ENCODE results near the gene SYT2. TPM values are rescaled to one million over a fixed set of nuclear protein-coding genes. Genes with fewer than 3 reads are reported as not detected.
"Not testable (repeated sequence)": the region's sequence is repeated elsewhere in the genome, so short reads cannot be mapped to it uniquely, and the experiment has no call there.

SYT2 gene
- total RNA-seq, 1 experiment from 2014 or later = 0.09 TPM

DNA sequence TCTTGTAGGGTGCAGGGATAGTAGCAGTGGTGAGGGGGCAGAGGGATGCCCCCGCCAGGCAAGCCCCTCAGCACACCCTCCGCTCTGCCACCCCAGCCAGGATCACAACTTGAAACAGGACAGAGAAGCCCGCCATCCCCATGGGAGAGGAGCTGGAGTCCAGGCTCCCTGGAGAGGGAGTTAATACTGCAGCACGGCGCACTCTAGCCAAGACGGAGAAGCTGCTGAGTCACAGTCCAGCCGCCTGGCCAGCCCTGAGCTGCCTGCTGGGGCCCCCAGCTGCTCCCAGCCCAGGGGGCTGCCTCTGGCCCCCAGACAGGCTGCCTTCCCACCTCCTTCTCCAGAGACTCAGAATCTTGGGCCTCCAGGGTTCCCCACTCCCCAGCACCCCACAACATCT is 87.2 kb downstream of the SYT2 start:
- no peaks in the 10 kb centered on the region for H3K9me3 ChIP-seq
- H3K27me3 ChIP-seq (replicated peaks; ENCODE audit: control insufficient read depth, insufficient read depth, low read length) = no peaks in the 10 kb centered on the region
- no peak overlapping the region for H3K4me3 Mint-ChIP-seq (ENCODE audit: unreplicated experiment)
- intact Hi-C loops (cut with micrococcal nuclease; ENCODE audit: unreplicated experiment) = no loop called here
- POLR2A ChIA-PET = no interaction called here
- H3K4me1 Mint-ChIP-seq (ENCODE audit: low read depth, unreplicated experiment) = no peaks in the 10 kb centered on the region
- BruUV-seq (replicated peaks) = no TSS peak
- H3K27ac Mint-ChIP-seq (ENCODE audit: unreplicated experiment) = no peak overlapping the region
- H3K4me3 ChIP-seq (ENCODE audit: low read depth, low read length) = no peak overlapping the region
- CTCF ChIA-PET = no interaction called here
- no peaks in the 10 kb centered on the region for H3K9me3 Mint-ChIP-seq (ENCODE audit: unreplicated experiment)
- DNase-seq = no peak
- no peaks in the 10 kb centered on the region for H3K4me1 ChIP-seq
- H3K36me3 ChIP-seq (ENCODE audit: control insufficient read depth, insufficient read depth, low read length) = no peaks in the 10 kb centered on the region
- TF ChIP-seq, protein P1, sequence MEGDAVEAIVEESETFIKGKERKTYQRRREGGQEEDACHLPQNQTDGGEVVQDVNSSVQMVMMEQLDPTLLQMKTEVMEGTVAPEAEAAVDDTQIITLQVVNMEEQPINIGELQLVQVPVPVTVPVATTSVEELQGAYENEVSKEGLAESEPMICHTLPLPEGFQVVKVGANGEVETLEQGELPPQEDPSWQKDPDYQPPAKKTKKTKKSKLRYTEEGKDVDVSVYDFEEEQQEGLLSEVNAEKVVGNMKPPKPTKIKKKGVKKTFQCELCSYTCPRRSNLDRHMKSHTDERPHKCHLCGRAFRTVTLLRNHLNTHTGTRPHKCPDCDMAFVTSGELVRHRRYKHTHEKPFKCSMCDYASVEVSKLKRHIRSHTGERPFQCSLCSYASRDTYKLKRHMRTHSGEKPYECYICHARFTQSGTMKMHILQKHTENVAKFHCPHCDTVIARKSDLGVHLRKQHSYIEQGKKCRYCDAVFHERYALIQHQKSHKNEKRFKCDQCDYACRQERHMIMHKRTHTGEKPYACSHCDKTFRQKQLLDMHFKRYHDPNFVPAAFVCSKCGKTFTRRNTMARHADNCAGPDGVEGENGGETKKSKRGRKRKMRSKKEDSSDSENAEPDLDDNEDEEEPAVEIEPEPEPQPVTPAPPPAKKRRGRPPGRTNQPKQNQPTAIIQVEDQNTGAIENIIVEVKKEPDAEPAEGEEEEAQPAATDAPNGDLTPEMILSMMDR (IDR thresholded peaks at IDR 0.05; ENCODE audit: insufficient read depth in 1 of 2, low read depth in 1 of 2, low read length in 1 of 2, severe bottlenecking in 1 of 2, unreplicated experiment in 1 of 2) = no peak
- H3K27me3 Mint-ChIP-seq (ENCODE audit: insufficient read depth, unreplicated experiment) = no peaks in the 10 kb centered on the region
- no peaks in the 10 kb centered on the region for H3K36me3 Mint-ChIP-seq (ENCODE audit: insufficient read depth, unreplicated experiment)

DNA sequence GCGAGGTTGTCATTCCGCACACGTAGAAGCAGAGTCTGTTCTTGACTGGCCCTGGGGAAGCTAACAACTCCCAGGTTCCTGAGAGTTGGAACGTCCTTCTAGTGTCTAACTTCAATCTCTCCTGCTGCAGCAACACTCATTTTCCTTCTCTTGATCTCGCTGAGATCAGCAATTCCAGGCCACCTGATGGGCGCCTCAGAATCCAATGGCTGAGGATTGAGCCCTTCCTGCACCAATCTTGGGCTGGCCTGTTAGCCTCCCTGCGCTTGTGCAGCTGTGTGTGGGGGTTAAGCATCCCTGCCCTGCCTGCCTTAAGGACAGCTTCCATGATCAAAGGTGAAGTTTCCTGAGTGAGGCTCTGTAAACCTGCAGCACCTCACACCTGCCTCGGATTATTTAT is 87.9 kb downstream of the SYT2 start:
- Histone ChIP-seq H3K36me3 (ENCODE audit: control insufficient read depth, insufficient read depth, low read length) (no peaks in the 10 kb centered on the region), H3K27me3 (replicated peaks; ENCODE audit: control insufficient read depth, insufficient read depth, low read length) (no peaks in the 10 kb centered on the region), H3K9me3 (no peaks in the 10 kb centered on the region), H3K4me1 (no peaks in the 10 kb centered on the region), H3K4me3 (ENCODE audit: low read depth, low read length) (no peak overlapping the region)
- H3K36me3 Mint-ChIP-seq (ENCODE audit: insufficient read depth, unreplicated experiment) = no peaks in the 10 kb centered on the region
- no peaks in the 10 kb centered on the region for H3K4me1 Mint-ChIP-seq (ENCODE audit: low read depth, unreplicated experiment)
- H3K27me3 Mint-ChIP-seq (ENCODE audit: insufficient read depth, unreplicated experiment) = no peaks in the 10 kb centered on the region
- H3K4me3 Mint-ChIP-seq (ENCODE audit: unreplicated experiment) = no peak overlapping the region
- H3K9me3 Mint-ChIP-seq (ENCODE audit: unreplicated experiment) = no peaks in the 10 kb centered on the region
- ChIA-PET CTCF (no interaction called here), POLR2A (no interaction called here)
- H3K27ac Mint-ChIP-seq (ENCODE audit: unreplicated experiment) = no peak overlapping the region
- no TSS peak for BruUV-seq (replicated peaks)
- DNase-seq = no peak
- TF ChIP-seq, protein P1 (IDR thresholded peaks at IDR 0.05; ENCODE audit: insufficient read depth in 1 of 2, low read depth in 1 of 2, low read length in 1 of 2, severe bottlenecking in 1 of 2, unreplicated experiment in 1 of 2) = no peak
- intact Hi-C loops (cut with micrococcal nuclease; ENCODE audit: unreplicated experiment) = no loop called here

DNA sequence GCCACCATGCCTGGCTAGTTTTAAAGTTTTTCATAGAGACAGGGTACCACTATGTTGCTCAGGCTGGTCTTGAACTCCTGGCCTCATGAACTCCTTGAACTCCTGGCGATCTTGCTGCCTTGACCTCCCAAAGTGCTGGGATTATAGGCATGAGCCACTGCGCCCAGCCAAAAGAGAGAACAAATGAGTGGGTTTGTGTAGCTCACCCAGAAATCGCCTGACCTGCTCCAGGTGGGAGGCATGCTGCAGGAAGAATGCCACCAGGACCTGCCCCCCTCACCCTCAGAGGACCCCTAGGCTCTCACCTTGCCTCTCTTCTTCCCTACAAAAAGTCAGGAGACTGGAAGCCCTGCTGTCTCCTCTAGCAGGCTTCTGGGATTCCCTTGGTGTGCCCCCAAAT is 88.8 kb downstream of the SYT2 start:
- intact Hi-C loops (cut with micrococcal nuclease; ENCODE audit: unreplicated experiment) = no loop called here
- H3K4me1 Mint-ChIP-seq (ENCODE audit: low read depth, unreplicated experiment) = no peaks in the 10 kb centered on the region
- no peaks in the 10 kb centered on the region for H3K27me3 Mint-ChIP-seq (ENCODE audit: insufficient read depth, unreplicated experiment)
- TF ChIP-seq, protein P1 (IDR thresholded peaks at IDR 0.05; ENCODE audit: insufficient read depth in 1 of 2, low read depth in 1 of 2, low read length in 1 of 2, severe bottlenecking in 1 of 2, unreplicated experiment in 1 of 2) = no peak
- H3K4me1 ChIP-seq = no peaks in the 10 kb centered on the region
- no peak for DNase-seq
- no peaks in the 10 kb centered on the region for H3K36me3 ChIP-seq (ENCODE audit: control insufficient read depth, insufficient read depth, low read length)
- H3K9me3 ChIP-seq = no peaks in the 10 kb centered on the region
- ChIA-PET CTCF (no interaction called here), POLR2A (no interaction called here)
- H3K4me3 ChIP-seq (ENCODE audit: low read depth, low read length) = no peak overlapping the region
- H3K36me3 Mint-ChIP-seq (ENCODE audit: insufficient read depth, unreplicated experiment) = no peaks in the 10 kb centered on the region
- no peaks in the 10 kb centered on the region for H3K27me3 ChIP-seq (replicated peaks; ENCODE audit: control insufficient read depth, insufficient read depth, low read length)
- no peak overlapping the region for H3K4me3 Mint-ChIP-seq (ENCODE audit: unreplicated experiment)
- H3K9me3 Mint-ChIP-seq (ENCODE audit: unreplicated experiment) = no peaks in the 10 kb centered on the region
- no peak overlapping the region for H3K27ac Mint-ChIP-seq (ENCODE audit: unreplicated experiment)
- no TSS peak for BruUV-seq (replicated peaks)

DNA sequence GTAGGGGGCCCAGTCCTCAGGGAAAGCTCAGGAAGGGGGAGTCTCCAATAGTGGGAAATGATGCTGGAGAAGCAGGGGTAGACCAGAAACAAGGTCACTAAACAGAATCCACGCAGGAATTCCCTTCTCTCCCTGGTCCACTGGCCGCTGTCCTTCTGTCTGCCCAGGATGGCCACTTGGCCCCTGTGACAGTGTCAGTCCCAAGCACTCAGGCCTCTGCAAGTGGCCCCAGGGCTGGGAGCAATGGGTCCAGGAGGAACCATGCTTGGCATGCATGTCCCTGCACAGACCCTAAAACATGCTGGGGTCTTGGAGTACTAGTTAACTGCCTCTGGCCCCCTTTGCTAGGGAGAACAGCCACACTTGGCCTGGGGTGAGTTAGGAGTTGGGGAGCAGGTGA is 90.2 kb downstream of the SYT2 start:
- H3K4me1 Mint-ChIP-seq (ENCODE audit: low read depth, unreplicated experiment); H3K9me3 Mint-ChIP-seq (ENCODE audit: unreplicated experiment): not testable (repeated sequence)

More for the DNA sequence above, 90.2 kb downstream of the SYT2 start:
- POLR2A ChIA-PET; H3K27me3 Mint-ChIP-seq (ENCODE audit: insufficient read depth, unreplicated experiment); H3K27ac Mint-ChIP-seq (ENCODE audit: unreplicated experiment); H3K4me1 ChIP-seq; DNase-seq; H3K9me3 ChIP-seq; BruUV-seq (replicated peaks); H3K36me3 ChIP-seq (ENCODE audit: control insufficient read depth, insufficient read depth, low read length); CTCF ChIA-PET; H3K27me3 ChIP-seq (replicated peaks; ENCODE audit: control insufficient read depth, insufficient read depth, low read length); H3K4me3 Mint-ChIP-seq (ENCODE audit: unreplicated experiment); H3K36me3 Mint-ChIP-seq (ENCODE audit: insufficient read depth, unreplicated experiment); H3K4me3 ChIP-seq (ENCODE audit: low read depth, low read length); intact Hi-C loops (cut with micrococcal nuclease; ENCODE audit: unreplicated experiment): not testable (repeated sequence)
